HepG2 (cell line): ENCODE data around the gene GPR152. TPM values are rescaled to one million over a fixed set of nuclear protein-coding genes. Genes with fewer than 3 reads are reported as not detected.
A peak's percentile ranks its signal among the peaks of the same experiment; 100 is the strongest.

Experiments used
- BCL3 ChIP-seq: sonication (generic); formaldehyde crosslinking; IDR thresholded peaks from 2 replicates; pipeline ENCODE4 v1.5.1; 2020; ENCODE audit warnings: mild to moderate bottlenecking, missing genetic modification reagents, moderate library complexity
- BCL6 ChIP-seq: IDR thresholded peaks from 2 replicates; pipeline ENCODE4 v1.6.1; 2016; ENCODE audit warnings: missing genetic modification reagents, missing compliant biosample characterization
- GATAD2A ChIP-seq: IDR thresholded peaks from 2 replicates; pipeline ENCODE4 v1.6.1; 2016
- HNRNPL ChIP-seq: fragments of 200-400 bp; formaldehyde crosslinking; IDR thresholded peaks from 2 replicates; pipeline ENCODE4 v1.6.1; 2017; ENCODE audit warnings: mild to moderate bottlenecking, low read depth, low read length
- MAFK ChIP-seq, 2 experiments: IDR thresholded peaks in 1 of 2; conservative IDR thresholded peaks in 1 of 2; 2 replicates each; pipeline ENCODE4 v1.6.1; 2011; ENCODE audit warnings: improper control_type of control experiment in 2 of 2, low read length in 2 of 2
- MEIS2 ChIP-seq: sonication (generic); formaldehyde crosslinking; IDR thresholded peaks from 2 replicates; pipeline ENCODE4 v1.9.0; 2021; ENCODE audit warnings: mild to moderate bottlenecking, missing genetic modification reagents
- MNT ChIP-seq: fragments of 450-650 bp; IDR thresholded peaks from 2 replicates; pipeline ENCODE4 v1.6.1; 2016
- NFAT5 ChIP-seq: sonication (generic); formaldehyde crosslinking; IDR thresholded peaks from 2 replicates; pipeline ENCODE4 v1.4.0; 2020; ENCODE audit warnings: missing genetic modification reagents
- PLSCR1 ChIP-seq: sonication (generic); formaldehyde crosslinking; IDR thresholded peaks from 2 replicates; pipeline ENCODE4 v1.5.0; 2020; ENCODE audit warnings: missing genetic modification reagents, mild to moderate bottlenecking, borderline replicate concordance
- RBAK ChIP-seq: sonication (generic); formaldehyde crosslinking; IDR thresholded peaks from 2 replicates; pipeline ENCODE4 v1.5.1; 2020; ENCODE audit warnings: mild to moderate bottlenecking, missing genetic modification reagents
- ZBTB3 ChIP-seq: sonication (generic); formaldehyde crosslinking; IDR thresholded peaks from 2 replicates; pipeline ENCODE4 v1.4.0; 2020; ENCODE audit warnings: low read depth, mild to moderate bottlenecking, moderate library complexity, missing genetic modification reagents, borderline replicate concordance
- ZNF124 ChIP-seq: sonication (generic); formaldehyde crosslinking; IDR thresholded peaks from 2 replicates; pipeline ENCODE4 v1.4.0; 2020; ENCODE audit warnings: missing genetic modification reagents
- ZNF234 ChIP-seq: sonication (generic); formaldehyde crosslinking; conservative IDR thresholded peaks from 2 replicates; pipeline ENCODE4 v1.5.1; 2020; ENCODE audit warnings: mild to moderate bottlenecking, missing genetic modification reagents
- ZNF460 ChIP-seq: sonication (generic); formaldehyde crosslinking; IDR thresholded peaks from 2 replicates; pipeline ENCODE4 v1.5.1; 2020; ENCODE audit warnings: missing genetic modification reagents, mild to moderate bottlenecking, borderline replicate concordance
- ZNF562 ChIP-seq: sonication (generic); formaldehyde crosslinking; IDR thresholded peaks from 2 replicates; pipeline ENCODE4 v1.8.0; 2022; ENCODE audit warnings: missing genetic modification reagents, borderline replicate concordance
- ZSCAN21 ChIP-seq: sonication (generic); formaldehyde crosslinking; IDR thresholded peaks from 2 replicates; pipeline ENCODE4 v1.8.0; 2022; ENCODE audit warnings: mild to moderate bottlenecking, missing genetic modification reagents, moderate library complexity, borderline replicate concordance
- ZSCAN9 ChIP-seq: IDR thresholded peaks from 2 replicates; pipeline ENCODE4 v1.6.1; 2016; ENCODE audit warnings: borderline replicate concordance
- polyA plus RNA-seq, 8 experiments: library from polyadenylated mRNA; depleted of rRNA in 3 of 8; stranded (reverse) in 7 of 8; unstranded in 1 of 8; fragments of >200 nt; fragmentation: Illumina TruSeq in 4 of 8; extraction: Trizol in 4 of 8; gene quantifications; 2 replicates each; pipeline versions ENCODE4 v1.2.1 to v1.2.3, GENCODE V29; 2011 to 2016; ENCODE audit warnings: low read depth in 4 of 8, missing spikeins in 1 of 8, mixed read lengths in 1 of 8; ENCODE audit not compliant: insufficient read depth in 1 of 8
- total RNA-seq, 5 experiments: library from RNA; depleted of rRNA; stranded (reverse); fragments of >200 nt; fragmentation: Illumina TruSeq; extraction: Trizol; gene quantifications; 2 replicates each; pipeline ENCODE4 v1.2.3, GENCODE V29; 2016; ENCODE audit warnings: low read depth in 1 of 5

GPR152 gene
- total and polyA plus RNA-seq, 2 of the 13 experiments (the other 11 are each of a cell fraction or from before 2014, with no cell fraction given): not detected

GRCh38 chr11:67482827-67483798 is 30.6 kb upstream of the GPR152 start, which contains the start of gene AIP (continued):
- TF ChIP-seq BCL3 (CRISPR knock-in tag) (peak; percentile 98), GATAD2A (peak; percentile 59; the same call in 1 of the 2 replicates), ZNF460 (CRISPR knock-in tag) (no peak; the same call in 1 of the 2 replicates), MEIS2 (CRISPR knock-in tag) (peak; percentile 54; the same call in 1 of the 2 replicates), ZNF562 (CRISPR knock-in tag) (peak; percentile 54; the same call in 1 of the 2 replicates), ZSCAN21 (CRISPR knock-in tag) (peak; percentile 92), ZNF234 (CRISPR knock-in tag) (peak; percentile 72), BCL6 (CRISPR knock-in tag) (peak; percentile 65), MNT (peak; percentile 10; the same call in 1 of the 2 replicates), HNRNPL (0 out of 2 replicates have a peak, but pooled peaks have one; percentile 53), ZSCAN9 (CRISPR knock-in tag) (peak; percentile 86; the same call in 1 of the 2 replicates), ZNF124 (CRISPR knock-in tag) (peak; percentile 88; the same call in 1 of the 2 replicates), MAFK (conservative IDR thresholded peaks at IDR 0.05 in 1 of 2, IDR thresholded peaks at IDR 0.05 in 1 of 2; ENCODE audit: low read length in 2 of 2) (no peak), RBAK (CRISPR knock-in tag) (no peak), PLSCR1 (peak; percentile 79; the same call in 1 of the 2 replicates), ZBTB3 (peak; percentile 88), NFAT5 (peak; percentile 95; the same call in 1 of the 2 replicates)
